Endothelial cell of umbilical vein (primary cell): ENCODE measurements around the gene SLC35A2.

Experiments
- GATA2 ChIP-seq: IDR thresholded peaks from 2 replicates; pipeline ENCODE4 v1.7.0; 2011; ENCODE audit warnings: low read depth, mild to moderate bottlenecking, moderate library complexity, mixed read lengths, low read length; ENCODE audit not compliant: insufficient read length, insufficient read depth
- POLR2A ChIP-seq: IDR thresholded peaks from 2 replicates; pipeline ENCODE4 v1.6.1; 2012; ENCODE audit warnings: low read depth, mild to moderate bottlenecking, control low read depth, low read length
- TF ChIP-seq, protein P1 (sequence below), 2 donors: IDR thresholded peaks; 1 replicate in 1 of 2; 2 replicates in 1 of 2; pipeline ENCODE4 v1.5.1; 2011; ENCODE audit warnings: low read length in 2 of 2, mild to moderate bottlenecking in 2 of 2, moderate library complexity in 2 of 2, control low read depth in 1 of 2, inconsistent platforms in 1 of 2, low read depth in 1 of 2; ENCODE audit not compliant: insufficient read depth in 1 of 2; ENCODE audit errors: extremely low read depth in 1 of 2

DNA sequence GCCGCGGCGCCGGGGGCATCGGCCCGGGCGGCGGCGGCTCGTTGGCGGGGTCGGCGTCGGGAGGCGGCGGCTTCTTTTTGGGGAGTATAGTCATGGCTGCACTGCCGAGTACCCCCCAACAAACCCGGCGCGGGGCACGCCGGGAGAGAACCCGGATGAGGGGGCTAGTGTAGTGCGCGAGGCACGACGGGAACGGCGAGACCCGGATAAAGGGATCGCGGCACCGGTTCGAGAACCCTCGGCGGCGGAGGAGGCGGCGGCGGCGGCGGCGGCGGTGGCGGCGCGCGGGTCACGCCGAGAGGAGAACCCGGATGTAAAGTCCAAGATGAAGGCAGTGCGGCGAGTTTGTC is 46.0 kb upstream of the SLC35A2 start, which contains the start of gene OTUD5:
- TF ChIP-seq, protein P1, sequence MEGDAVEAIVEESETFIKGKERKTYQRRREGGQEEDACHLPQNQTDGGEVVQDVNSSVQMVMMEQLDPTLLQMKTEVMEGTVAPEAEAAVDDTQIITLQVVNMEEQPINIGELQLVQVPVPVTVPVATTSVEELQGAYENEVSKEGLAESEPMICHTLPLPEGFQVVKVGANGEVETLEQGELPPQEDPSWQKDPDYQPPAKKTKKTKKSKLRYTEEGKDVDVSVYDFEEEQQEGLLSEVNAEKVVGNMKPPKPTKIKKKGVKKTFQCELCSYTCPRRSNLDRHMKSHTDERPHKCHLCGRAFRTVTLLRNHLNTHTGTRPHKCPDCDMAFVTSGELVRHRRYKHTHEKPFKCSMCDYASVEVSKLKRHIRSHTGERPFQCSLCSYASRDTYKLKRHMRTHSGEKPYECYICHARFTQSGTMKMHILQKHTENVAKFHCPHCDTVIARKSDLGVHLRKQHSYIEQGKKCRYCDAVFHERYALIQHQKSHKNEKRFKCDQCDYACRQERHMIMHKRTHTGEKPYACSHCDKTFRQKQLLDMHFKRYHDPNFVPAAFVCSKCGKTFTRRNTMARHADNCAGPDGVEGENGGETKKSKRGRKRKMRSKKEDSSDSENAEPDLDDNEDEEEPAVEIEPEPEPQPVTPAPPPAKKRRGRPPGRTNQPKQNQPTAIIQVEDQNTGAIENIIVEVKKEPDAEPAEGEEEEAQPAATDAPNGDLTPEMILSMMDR (IDR thresholded peaks at IDR 0.05; ENCODE audit: extremely low read depth in 1 of 2, insufficient read depth in 1 of 2, low read depth in 1 of 2, low read length in 2 of 2), result no peak
- TF ChIP-seq GATA2 (no peak), POLR2A (peak; percentile 33)
